Endothelial cell of umbilical vein (primary cell): ENCODE measurements around the gene RAB10. TPM values are rescaled to one million over a fixed set of nuclear protein-coding genes. Genes with fewer than 3 reads are reported as not detected.

ENCODE experiments used
- BruUV-seq: library from RNA; stranded (reverse); fragments of 400-500 nt; replicated peaks from 2 replicates; lab custom pipeline; 2021; lab: Mats Ljungman, UMichigan
- CTCF ChIA-PET: fragments of 300-600, 350-600 bp; sonication (Branson Sonifier 250); formaldehyde crosslinking; loops from one replicate; lab custom pipeline; 2021; ENCODE audit warnings: antibody characterized with exemption, inconsistent platforms; lab: Charles Lee
- POLR2A ChIA-PET: fragments of 300-600, 350-600 bp; sonication (Branson Sonifier 250); formaldehyde crosslinking; loops from one replicate; lab custom pipeline; 2021; ENCODE audit warnings: antibody characterized with exemption, inconsistent platforms; lab: Charles Lee
- DNase-seq: peaks from one replicate; pipeline ENCODE4 v3.0.0-alpha.2; 2011; ENCODE audit warnings: low read depth, low spot score
- FAIRE-seq: peaks from 2 replicates; lab custom pipeline; 2011; peaks lifted over from hg19 to GRCh38; lab: Jason Lieb, UNC
- H2AFZ ChIP-seq: 2 replicates; pipeline ENCODE4 v1.6.0; 2012; ENCODE audit warnings: low read depth, low read length, control low read depth, inconsistent platforms
- H3K27ac ChIP-seq: 2 replicates; pipeline ENCODE4 v1.5.1; 2011; ENCODE audit warnings: low read depth, mild to moderate bottlenecking, control low read depth, low read length, moderate library complexity; ENCODE audit not compliant: insufficient read depth
- H3K27me3 ChIP-seq, 2 experiments: 2 replicates each; pipeline versions ENCODE4 v1.6.0 to v1.6.1; 2011; ENCODE audit warnings: low read length in 2 of 2, mixed read lengths in 1 of 2; ENCODE audit not compliant: control insufficient read depth in 2 of 2, insufficient read depth in 2 of 2
- H3K36me3 ChIP-seq, 2 experiments: 2 replicates in 1 of 2; 3 replicates in 1 of 2; pipeline ENCODE4 v1.5.1; 2011; ENCODE audit warnings: low read length in 2 of 2, mild to moderate bottlenecking in 1 of 2, moderate library complexity in 1 of 2; ENCODE audit not compliant: control insufficient read depth in 2 of 2, insufficient read depth in 2 of 2; ENCODE audit errors: extremely low read depth in 1 of 2
- H3K4me1 ChIP-seq: 3 replicates; pipeline ENCODE4 v1.5.1; 2011; ENCODE audit warnings: mild to moderate bottlenecking, low read length; ENCODE audit not compliant: control insufficient read depth, insufficient read depth; ENCODE audit errors: extremely low read depth
- H3K4me2 ChIP-seq: 2 replicates; pipeline ENCODE4 v1.6.1; 2011; ENCODE audit warnings: low read length, control low read depth, mixed read lengths; ENCODE audit not compliant: insufficient read depth
- H3K4me3 ChIP-seq, 3 experiments: fragments of 200-600 bp in 1 of 3; sonication (generic), shearing (Covaris generic) in 1 of 3; replicated peaks in 1 of 3; 2 replicates each; pipeline ENCODE4 v1.5.1; 2011 to 2016; ENCODE audit warnings: control low read depth in 3 of 3, low read length in 3 of 3, mild to moderate bottlenecking in 2 of 3, inconsistent platforms in 1 of 3, low read depth in 1 of 3, moderate library complexity in 1 of 3; ENCODE audit not compliant: insufficient read depth in 1 of 3
- H3K79me2 ChIP-seq: 2 replicates; pipeline ENCODE4 v1.6.0; 2012; ENCODE audit warnings: low read length, inconsistent platforms; ENCODE audit not compliant: control insufficient read depth, insufficient read depth
- H3K9ac ChIP-seq: replicated peaks from 2 replicates; pipeline ENCODE3; 2011; ENCODE audit warnings: low read length, control low read depth; ENCODE audit not compliant: insufficient read depth; ENCODE audit errors: extremely low read depth
- H3K9me1 ChIP-seq: replicated peaks from 3 replicates; pipeline ENCODE4 v1.6.0; 2011; ENCODE audit warnings: mild to moderate bottlenecking, low read length; ENCODE audit not compliant: control insufficient read depth, insufficient read depth; ENCODE audit errors: extremely low read depth
- H3K9me3 ChIP-seq: replicated peaks from 2 replicates; pipeline ENCODE4 v1.5.1; 2012; ENCODE audit warnings: low read length, inconsistent platforms; ENCODE audit not compliant: control insufficient read depth, insufficient read depth
- H4K20me1 ChIP-seq: replicated peaks from 2 replicates; pipeline ENCODE3; 2011; ENCODE audit warnings: mild to moderate bottlenecking, low read length; ENCODE audit not compliant: control insufficient read depth, insufficient read depth; ENCODE audit errors: extremely low read depth
- CTCF ChIP-seq, 2 donors: IDR thresholded peaks; 1 replicate in 1 of 2; 2 replicates in 1 of 2; pipeline ENCODE4 v1.5.1; 2011; ENCODE audit warnings: low read length in 2 of 2, mild to moderate bottlenecking in 2 of 2, moderate library complexity in 2 of 2, control low read depth in 1 of 2, inconsistent platforms in 1 of 2, low read depth in 1 of 2; ENCODE audit not compliant: insufficient read depth in 1 of 2; ENCODE audit errors: extremely low read depth in 1 of 2
- EZH2 ChIP-seq: IDR thresholded peaks from 2 replicates; pipeline ENCODE4 v1.6.1; 2012; ENCODE audit warnings: borderline replicate concordance, low read depth, mild to moderate bottlenecking, moderate library complexity, low read length, inconsistent platforms; ENCODE audit not compliant: severe bottlenecking
- FOS ChIP-seq: IDR thresholded peaks from 2 replicates; pipeline ENCODE4 v1.6.1; 2011; ENCODE audit warnings: mild to moderate bottlenecking, low read length, moderate library complexity, borderline replicate concordance; ENCODE audit not compliant: insufficient read depth
- GATA2 ChIP-seq: IDR thresholded peaks from 2 replicates; pipeline ENCODE4 v1.7.0; 2011; ENCODE audit warnings: low read depth, mild to moderate bottlenecking, moderate library complexity, mixed read lengths, low read length; ENCODE audit not compliant: insufficient read length, insufficient read depth
- JUN ChIP-seq: IDR thresholded peaks from 2 replicates; pipeline ENCODE4 v1.6.1; 2011; ENCODE audit warnings: borderline replicate concordance, low read depth; ENCODE audit not compliant: insufficient read length, insufficient read depth
- MAX ChIP-seq: IDR thresholded peaks from 2 replicates; pipeline ENCODE4 v1.6.1; 2011; ENCODE audit not compliant: insufficient read depth, insufficient read length
- MYC ChIP-seq: IDR thresholded peaks from one replicate; pipeline ENCODE4 v1.6.1; 2011; ENCODE audit warnings: mild to moderate bottlenecking, low read depth, low read length
- POLR2A ChIP-seq: IDR thresholded peaks from 2 replicates; pipeline ENCODE4 v1.6.1; 2012; ENCODE audit warnings: low read depth, mild to moderate bottlenecking, control low read depth, low read length
- POLR2AphosphoS5 ChIP-seq: IDR thresholded peaks from 2 replicates; pipeline ENCODE4 v1.6.1; 2012; ENCODE audit warnings: low read depth, mild to moderate bottlenecking, control low read depth, low read length, moderate library complexity; ENCODE audit not compliant: insufficient read depth
- dilution Hi-C: fragments of 300-500 bp; cut with MboI; formaldehyde crosslinking; loops from one replicate; pipeline ENCODE4 v1.15.0; 2019; ENCODE audit warnings: low sequenced_read_pairs; ENCODE audit not compliant: extremely low pct_ligation_motif_present
- intact Hi-C: fragments of 100-400 bp; cut with micrococcal nuclease; formaldehyde crosslinking; loops from one replicate; pipeline ENCODE4 v1.10.0; 2022
- polyA plus RNA-seq, 4 experiments: library from polyadenylated mRNA; depleted of rRNA in 3 of 4; stranded (reverse) in 3 of 4; unstranded in 1 of 4; fragments of >200 nt; gene quantifications; 2 replicates each; pipeline versions ENCODE4 v1.2.1 to v1.2.3, GENCODE V29; 2011 to 2012; ENCODE audit warnings: missing spikeins in 1 of 4
- total RNA-seq: library from RNA; stranded (reverse); gene quantifications from 2 replicates; pipeline ENCODE4 v1.2.3, GENCODE V29; 2021

The RAB10 gene
- total and polyA plus RNA-seq, 2 donors (not counting 3 experiments of a cell fraction or from before 2014, with no cell fraction given): 45.1 to 104 TPM

DNA sequence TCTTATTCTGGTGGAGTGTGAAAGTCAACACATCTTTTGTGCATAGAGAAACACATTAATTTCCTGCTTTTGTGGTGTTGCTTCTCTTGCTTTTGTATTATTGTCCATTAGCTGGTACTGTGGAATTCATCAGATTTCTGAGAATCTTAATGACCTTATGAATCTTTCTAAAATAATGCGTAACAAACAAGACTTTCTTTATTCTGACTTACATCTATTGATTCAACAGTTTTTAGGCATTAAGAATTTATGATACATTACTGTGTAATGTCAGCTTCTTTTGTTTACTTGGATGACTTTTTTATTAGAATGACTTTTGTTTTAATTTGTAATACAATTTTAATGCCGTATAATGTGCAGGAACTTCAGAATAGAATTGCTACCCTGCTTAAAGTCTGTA, 43.4 kb downstream of the RAB10 start:
- H3K9me1 ChIP-seq: no peaks in the 10 kb centered on the region
- no TSS peak for BruUV-seq
- H4K20me1 ChIP-seq: peaks cover 16% of the 10 kb centered on the region
- TF ChIP-seq JUN (no peak), FOS (no peak), EZH2 (no peak), CTCF (IDR thresholded peaks at IDR 0.05; ENCODE audit: extremely low read depth in 1 of 2, insufficient read depth in 1 of 2, low read depth in 1 of 2, low read length in 2 of 2) (no peak), POLR2AphosphoS5 (no peak), POLR2A (no peak), MAX (no peak), MYC (no peak), GATA2 (no peak)
- DNase-seq: no peak
- no peak overlapping the region for H3K4me3 ChIP-seq
- FAIRE-seq: no peak
- dilution Hi-C loops: no loop called here
- H3K79me2 ChIP-seq: peaks cover 90% of the 10 kb centered on the region
- no peaks in the 10 kb centered on the region for H3K36me3 ChIP-seq
- ChIA-PET POLR2A (no interaction called here), CTCF (interaction anchor here (1.5 to 4.0 kb wide), 2 partner anchors 9 to 86 kb away, joined by 3 to 34 read pairs; no protein-coding TSS in a partner anchor)
- no peaks in the 10 kb centered on the region for H3K4me1 ChIP-seq
- H3K9me3 ChIP-seq: no peaks in the 10 kb centered on the region
- H3K27me3 ChIP-seq: no peaks in the 10 kb centered on the region
- H3K4me2 ChIP-seq: no peak overlapping the region
- intact Hi-C loops: no loop called here
- no peak overlapping the region for H2AFZ ChIP-seq
- H3K9ac ChIP-seq: no peak overlapping the region
- no peak overlapping the region for H3K27ac ChIP-seq
